ENCODE measurements around the gene CAGE1.
"Not testable (repeated sequence)": the region's sequence is repeated elsewhere in the genome, so short reads cannot be mapped to it uniquely, and the experiment has no call there.

DNA sequence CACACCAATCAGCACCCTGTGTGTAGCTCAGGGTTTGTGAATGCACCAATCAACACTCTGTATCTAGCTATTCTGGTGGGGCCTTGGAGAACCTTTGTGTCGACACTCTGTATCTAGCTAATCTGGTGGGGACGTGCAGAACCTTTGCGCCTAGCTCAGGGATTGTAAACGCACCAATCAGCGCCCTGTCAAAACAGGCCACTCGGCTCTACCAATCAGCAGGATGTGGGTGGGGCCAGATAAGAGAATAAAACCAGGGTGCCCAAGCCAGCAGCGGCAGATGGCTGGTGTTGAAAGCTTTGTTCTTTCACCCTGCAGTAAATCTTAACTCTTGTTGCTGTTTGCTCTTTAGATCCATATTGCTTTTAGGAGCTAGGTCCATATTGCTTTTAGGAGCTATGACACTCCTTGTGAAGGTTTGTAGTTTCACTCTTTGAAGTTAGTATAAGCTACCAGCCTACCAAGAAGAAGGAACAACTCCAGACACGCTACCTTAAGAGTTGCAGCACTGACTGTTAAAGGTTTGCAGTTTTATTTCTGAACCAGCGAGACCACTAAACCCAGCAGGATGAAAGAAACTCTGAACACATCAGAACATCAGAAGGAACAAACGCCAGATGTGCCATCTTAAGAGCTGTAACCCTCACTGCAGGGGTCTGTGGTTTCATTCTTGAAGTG, 44.6 kb downstream of the CAGE1 start:
- TF ChIP-seq, protein P1, sequence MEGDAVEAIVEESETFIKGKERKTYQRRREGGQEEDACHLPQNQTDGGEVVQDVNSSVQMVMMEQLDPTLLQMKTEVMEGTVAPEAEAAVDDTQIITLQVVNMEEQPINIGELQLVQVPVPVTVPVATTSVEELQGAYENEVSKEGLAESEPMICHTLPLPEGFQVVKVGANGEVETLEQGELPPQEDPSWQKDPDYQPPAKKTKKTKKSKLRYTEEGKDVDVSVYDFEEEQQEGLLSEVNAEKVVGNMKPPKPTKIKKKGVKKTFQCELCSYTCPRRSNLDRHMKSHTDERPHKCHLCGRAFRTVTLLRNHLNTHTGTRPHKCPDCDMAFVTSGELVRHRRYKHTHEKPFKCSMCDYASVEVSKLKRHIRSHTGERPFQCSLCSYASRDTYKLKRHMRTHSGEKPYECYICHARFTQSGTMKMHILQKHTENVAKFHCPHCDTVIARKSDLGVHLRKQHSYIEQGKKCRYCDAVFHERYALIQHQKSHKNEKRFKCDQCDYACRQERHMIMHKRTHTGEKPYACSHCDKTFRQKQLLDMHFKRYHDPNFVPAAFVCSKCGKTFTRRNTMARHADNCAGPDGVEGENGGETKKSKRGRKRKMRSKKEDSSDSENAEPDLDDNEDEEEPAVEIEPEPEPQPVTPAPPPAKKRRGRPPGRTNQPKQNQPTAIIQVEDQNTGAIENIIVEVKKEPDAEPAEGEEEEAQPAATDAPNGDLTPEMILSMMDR (IDR thresholded peaks at IDR 0.05; ENCODE audit: poor library complexity) = not testable (repeated sequence)
- TF ChIP-seq EZH2 (IDR thresholded peaks at IDR 0.05; ENCODE audit: borderline replicate concordance) = not testable (repeated sequence)

All from hepatocyte (in vitro differentiated cells).